Endothelial cell of umbilical vein (primary cell): ENCODE measurements around the gene ELL2.

ENCODE experiments used
- CTCF ChIP-seq, 2 donors: IDR thresholded peaks; 1 replicate in 1 of 2; 2 replicates in 1 of 2; pipeline ENCODE4 v1.5.1; 2011; ENCODE audit warnings: low read length in 2 of 2, mild to moderate bottlenecking in 2 of 2, moderate library complexity in 2 of 2, control low read depth in 1 of 2, inconsistent platforms in 1 of 2, low read depth in 1 of 2; ENCODE audit not compliant: insufficient read depth in 1 of 2; ENCODE audit errors: extremely low read depth in 1 of 2
- EZH2 ChIP-seq: IDR thresholded peaks from 2 replicates; pipeline ENCODE4 v1.6.1; 2012; ENCODE audit warnings: borderline replicate concordance, low read depth, mild to moderate bottlenecking, moderate library complexity, low read length, inconsistent platforms; ENCODE audit not compliant: severe bottlenecking
- FOS ChIP-seq: IDR thresholded peaks from 2 replicates; pipeline ENCODE4 v1.6.1; 2011; ENCODE audit warnings: mild to moderate bottlenecking, low read length, moderate library complexity, borderline replicate concordance; ENCODE audit not compliant: insufficient read depth
- JUN ChIP-seq: IDR thresholded peaks from 2 replicates; pipeline ENCODE4 v1.6.1; 2011; ENCODE audit warnings: borderline replicate concordance, low read depth; ENCODE audit not compliant: insufficient read length, insufficient read depth
- MYC ChIP-seq: IDR thresholded peaks from one replicate; pipeline ENCODE4 v1.6.1; 2011; ENCODE audit warnings: mild to moderate bottlenecking, low read depth, low read length
- POLR2A ChIP-seq: IDR thresholded peaks from 2 replicates; pipeline ENCODE4 v1.6.1; 2012; ENCODE audit warnings: low read depth, mild to moderate bottlenecking, control low read depth, low read length
- POLR2AphosphoS5 ChIP-seq: IDR thresholded peaks from 2 replicates; pipeline ENCODE4 v1.6.1; 2012; ENCODE audit warnings: low read depth, mild to moderate bottlenecking, control low read depth, low read length, moderate library complexity; ENCODE audit not compliant: insufficient read depth

GRCh38 chr5:96006291-96006690 lies 44.6 kb upstream of the ELL2 start:
- no peak for TF ChIP-seq CTCF (IDR thresholded peaks at IDR 0.05; ENCODE audit: extremely low read depth in 1 of 2, insufficient read depth in 1 of 2, low read depth in 1 of 2, low read length in 2 of 2)
- no peak for TF ChIP-seq EZH2
- no peak for TF ChIP-seq POLR2AphosphoS5
- TF ChIP-seq POLR2A, result no peak
- TF ChIP-seq FOS, result no peak
- no peak for TF ChIP-seq JUN
- no peak for TF ChIP-seq MYC
